ENCODE results near the gene MYEOV.

MYEOV gene

GRCh38 chr11:69272055-69272454 lies 21.9 kb upstream of the MYEOV start (continued):
- TF ChIP-seq REST (tag by site-specific recombination; IDR thresholded peaks at IDR 0.05) (no peak), HOXA7 (CRISPR knock-in tag; IDR thresholded peaks at IDR 0.05; ENCODE audit: borderline replicate concordance) (no peak), ZNF837 (tag by site-specific recombination; IDR thresholded peaks at IDR 0.05) (no peak), ZNF292 (tag by site-specific recombination; IDR thresholded peaks at IDR 0.05; ENCODE audit: borderline replicate concordance, low read depth) (no peak), ZBTB11 (tag by site-specific recombination; conservative IDR thresholded peaks at IDR 0.05; ENCODE audit: low read depth) (no peak), ZNF138 (tag by site-specific recombination; IDR thresholded peaks at IDR 0.05; ENCODE audit: borderline replicate concordance) (no peak), ZBTB17 (tag by site-specific recombination; IDR thresholded peaks at IDR 0.05) (peak; percentile 94), ZSCAN18 (tag by site-specific recombination; IDR thresholded peaks at IDR 0.05) (no peak), EGR2 (tag by site-specific recombination; IDR thresholded peaks at IDR 0.05; ENCODE audit: low read depth) (no peak), ZNF501 (tag by site-specific recombination; IDR thresholded peaks at IDR 0.05) (no peak), ELK4 (IDR thresholded peaks at IDR 0.05; ENCODE audit: borderline replicate concordance, low read depth, low read length) (no peak), ZNF473 (tag by site-specific recombination; IDR thresholded peaks at IDR 0.05) (0 out of 2 replicates have a peak, but pooled peaks have one; percentile 48), ZNF692 (tag by site-specific recombination; IDR thresholded peaks at IDR 0.05) (no peak), ZNF596 (tag by site-specific recombination; IDR thresholded peaks at IDR 0.05) (no peak)

GRCh38 chr11:69272831-69273485 lies 21.0 kb upstream of the MYEOV start:
- no peak for TF ChIP-seq ZFP41 (tag by site-specific recombination; IDR thresholded peaks at IDR 0.05; ENCODE audit: borderline replicate concordance)
- no peak overlapping the region for H3K4me3 ChIP-seq (ENCODE audit: low read depth, low read length)
- ChIA-PET POLR2A (no interaction called here), CTCF (interaction anchor here (0.7 to 1.0 kb wide), 2 partner anchors 20 to 93 kb away, joined by 3 read pairs; no protein-coding TSS in a partner anchor)
- H3K4me1 ChIP-seq (ENCODE audit: control insufficient read depth, insufficient read depth, low read length) = no peaks in the 10 kb centered on the region
- no peaks in the 10 kb centered on the region for H3K36me3 ChIP-seq (ENCODE audit: control insufficient read depth in 2 of 2, insufficient read depth in 1 of 2, low read length in 2 of 2)
- no peaks in the 10 kb centered on the region for H3K9me3 ChIP-seq (ENCODE audit: control insufficient read depth, insufficient read depth, low read depth, low read length)
- no peak overlapping the region for H3K27ac ChIP-seq (ENCODE audit: extremely low read depth, low read depth, low read length)

All from HEK293 (cell line).